CD4-positive, alpha-beta T cell treated with Interferon alpha-2 for 1 hour (primary cell): ENCODE measurements around the gene SLIT3.
A peak's percentile ranks its signal among the peaks of the same experiment; 100 is the strongest.

Experiments
- DNase-seq, 2 donors: peaks; one replicate each; pipeline ENCODE4 v3.0.0-alpha.2; 2020 to 2022

The SLIT3 gene

GRCh38 chr5:169013846-169014245, 287.1 kb downstream of the SLIT3 start:
- DNase-seq = no peak

GRCh38 chr5:169013208-169013728, 287.7 kb downstream of the SLIT3 start:
- no peak for DNase-seq

- no peak for DNase-seq
These were observed 288.5 kb downstream of the SLIT3 start for GRCh38 chr5:169012450-169012849.

GRCh38 chr5:169011451-169011850, 289.5 kb downstream of the SLIT3 start:
- DNase-seq = no peak

GRCh38 chr5:169011009-169011408, 289.9 kb downstream of the SLIT3 start:
- DNase-seq = no peak

- DNase-seq = no peak
These were observed 291.8 kb downstream of the SLIT3 start for GRCh38 chr5:169009123-169009522.

- DNase-seq = no peak
These were observed 293.8 kb downstream of the SLIT3 start for GRCh38 chr5:169006842-169007790.

GRCh38 chr5:169004551-169004950, 296.4 kb downstream of the SLIT3 start:
- DNase-seq = no peak

- DNase-seq = no peak
These were observed 297.0 kb downstream of the SLIT3 start for GRCh38 chr5:169003721-169004541.

- DNase-seq = no peak
These were observed 297.9 kb downstream of the SLIT3 start for GRCh38 chr5:169002953-169003555.

GRCh38 chr5:169001394-169001793, 299.5 kb downstream of the SLIT3 start:
- DNase-seq = no peak

- DNase-seq = no peak
These were observed 305.9 kb downstream of the SLIT3 start for GRCh38 chr5:168995024-168995423.

GRCh38 chr5:168992687-168993086, 308.3 kb downstream of the SLIT3 start:
- DNase-seq = no peak

- no peak for DNase-seq
These were observed 308.9 kb downstream of the SLIT3 start for GRCh38 chr5:168992016-168992415.

GRCh38 chr5:168991311-168991710, 309.6 kb downstream of the SLIT3 start:
- DNase-seq = no peak

- DNase-seq = no peak
These were observed 310.3 kb downstream of the SLIT3 start for GRCh38 chr5:168990679-168991078.

- no peak for DNase-seq
These were observed 311.0 kb downstream of the SLIT3 start for GRCh38 chr5:168989731-168990505.

- no peak for DNase-seq
These were observed 312.2 kb downstream of the SLIT3 start for GRCh38 chr5:168988699-168989098.

GRCh38 chr5:168987543-168988300, 313.2 kb downstream of the SLIT3 start:
- DNase-seq = peak; percentile 7 to 53

GRCh38 chr5:168985454-168985853, 315.5 kb downstream of the SLIT3 start:
- no peak for DNase-seq

GRCh38 chr5:168984135-168984675, 316.7 kb downstream of the SLIT3 start:
- no peak for DNase-seq
